Stimulated activated CD8-positive, alpha-beta memory T cell treated with anti-CD3 and anti-CD28 coated beads, Interleukin-7, amount 100 ng/mL, for 48 hours (primary cell): ENCODE measurements around the gene RCN2.
"Not testable (repeated sequence)": the region's sequence is repeated elsewhere in the genome, so short reads cannot be mapped to it uniquely, and the experiment has no call there.

ENCODE experiments used
- DNase-seq, 2 donors: peaks; one replicate each; pipeline ENCODE4 v3.0.0-alpha.2; 2020; ENCODE audit warnings: low read depth in 1 of 2; ENCODE audit errors: extremely low read depth in 1 of 2

Gene RCN2

DNA sequence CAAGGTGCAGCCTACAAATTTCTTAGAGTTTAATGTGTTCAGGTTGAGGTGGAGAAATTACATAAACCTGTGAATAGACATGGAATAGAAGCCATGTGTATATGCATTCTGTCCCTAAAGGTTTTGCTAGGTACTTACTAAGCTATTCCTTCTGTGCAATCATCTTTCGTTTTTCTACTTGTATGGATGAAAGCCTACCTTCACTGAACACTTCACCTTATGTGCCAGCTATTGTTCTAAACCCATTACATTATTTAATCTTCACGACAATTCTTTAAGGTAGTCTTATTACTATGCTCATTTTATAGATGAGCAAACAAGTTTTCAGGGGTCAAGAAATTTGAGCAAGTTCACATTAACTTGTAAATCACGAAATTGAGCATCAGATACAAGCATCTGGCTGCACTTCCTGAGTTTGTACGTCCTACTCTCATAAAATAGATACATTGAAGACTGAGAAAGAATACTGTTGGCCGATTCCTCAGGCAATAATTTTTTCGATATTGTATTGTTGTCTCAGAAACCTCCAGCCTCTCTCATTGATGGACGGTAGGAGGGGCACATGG lies 635 bp upstream of the RCN2 start:
- DNase-seq, result no peak

DNA sequence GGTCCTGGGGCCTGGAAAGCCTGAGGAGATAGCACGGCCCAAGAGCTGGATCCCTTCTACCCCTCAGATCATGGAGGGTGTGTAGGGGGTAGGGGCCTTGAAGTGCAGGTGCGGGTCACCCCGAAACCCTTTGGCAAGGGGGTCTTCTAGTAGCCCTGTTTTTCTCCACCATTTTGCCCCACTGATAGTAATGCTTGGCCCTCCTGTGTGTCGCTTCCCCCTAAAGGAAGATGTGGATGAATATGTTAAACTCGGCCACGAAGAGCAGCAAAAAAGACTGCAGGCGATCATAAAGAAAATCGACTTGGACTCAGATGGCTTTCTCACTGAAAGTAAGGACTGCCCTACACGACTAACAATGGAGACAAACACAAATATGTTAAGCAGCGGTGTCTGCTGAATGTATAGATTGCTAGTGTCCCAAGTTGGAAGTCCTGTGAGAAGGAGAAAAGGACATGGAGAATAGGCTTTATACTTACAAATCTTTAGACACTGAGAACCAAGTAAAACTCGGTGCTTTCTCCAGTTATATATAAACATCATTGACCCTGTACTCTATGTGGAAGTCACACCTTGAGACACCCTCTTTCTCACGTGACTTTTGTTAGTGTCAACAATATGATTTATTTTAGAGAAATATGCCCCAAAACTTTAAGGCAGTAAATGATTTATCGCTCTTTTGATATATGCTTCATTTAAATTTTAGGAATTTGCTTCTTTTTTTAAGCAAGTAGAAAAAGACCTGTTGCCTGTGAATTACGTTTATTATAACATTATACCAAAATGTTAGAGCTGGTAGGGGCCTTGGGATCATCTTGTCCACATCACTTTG lies 802 bp downstream of the RCN2 start:
- no peak for DNase-seq

DNA sequence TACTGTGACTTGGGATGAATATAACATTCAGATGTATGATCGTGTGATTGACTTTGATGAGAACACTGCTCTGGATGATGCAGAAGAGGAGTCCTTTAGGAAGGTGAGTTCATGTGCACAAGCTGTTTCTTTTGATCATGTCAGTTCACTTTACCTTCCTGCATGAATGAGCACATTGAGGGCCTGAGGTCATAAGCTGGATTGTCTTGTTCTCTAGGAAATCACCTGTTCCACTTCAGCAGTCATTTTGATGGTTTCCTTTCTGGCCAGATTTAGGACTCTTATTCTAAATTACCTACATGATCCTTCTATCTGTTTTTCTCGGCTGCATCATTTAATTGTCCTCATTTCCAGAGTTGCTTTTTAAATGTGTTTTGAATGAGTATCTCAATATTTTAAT lies 4.1 kb downstream of the RCN2 start:
- no peak for DNase-seq

DNA sequence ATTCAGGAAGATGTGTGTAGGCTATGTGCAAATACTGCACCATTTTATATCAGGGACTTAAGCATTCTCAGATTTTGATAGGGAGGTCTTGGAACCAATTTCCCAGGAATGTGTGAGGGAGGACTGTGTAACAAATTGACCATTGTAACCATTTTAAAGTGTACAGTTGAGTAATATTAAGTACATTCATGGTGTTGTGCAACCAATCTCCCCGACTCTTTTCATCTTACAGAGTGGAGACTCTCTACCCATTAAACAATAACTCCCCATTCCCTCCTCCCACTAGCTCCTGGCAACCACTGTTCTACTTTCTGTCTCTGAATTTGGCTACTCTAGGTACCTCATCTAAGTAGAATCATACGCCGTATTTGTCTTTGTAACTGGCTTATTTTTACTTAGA lies 5.1 kb downstream of the RCN2 start:
- no peak for DNase-seq

GRCh38 chr15:76938752-76939151 lies 7.2 kb downstream of the RCN2 start:
- no peak for DNase-seq

DNA sequence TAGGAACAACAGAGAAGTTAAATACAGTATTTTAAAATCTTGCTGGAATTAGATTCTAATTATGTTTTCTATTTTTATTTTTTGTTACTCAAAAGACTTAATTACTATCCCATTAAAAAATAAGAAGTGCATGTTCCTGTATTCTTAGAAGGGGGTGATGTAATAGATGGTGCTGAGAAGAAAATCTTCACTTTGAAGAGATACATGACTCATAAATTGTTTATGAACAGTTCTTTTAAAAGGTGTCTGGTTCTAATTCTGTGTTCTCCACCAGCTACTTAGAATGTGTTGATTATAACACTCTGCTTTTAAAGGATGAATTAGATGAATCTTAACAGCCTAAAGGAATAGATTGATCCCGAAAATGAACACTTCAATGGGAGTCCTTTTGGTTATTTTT lies 8.2 kb downstream of the RCN2 start:
- DNase-seq, result no peak

GRCh38 chr15:76941636-76942035 lies 10.1 kb downstream of the RCN2 start:
- DNase-seq, result no peak

DNA sequence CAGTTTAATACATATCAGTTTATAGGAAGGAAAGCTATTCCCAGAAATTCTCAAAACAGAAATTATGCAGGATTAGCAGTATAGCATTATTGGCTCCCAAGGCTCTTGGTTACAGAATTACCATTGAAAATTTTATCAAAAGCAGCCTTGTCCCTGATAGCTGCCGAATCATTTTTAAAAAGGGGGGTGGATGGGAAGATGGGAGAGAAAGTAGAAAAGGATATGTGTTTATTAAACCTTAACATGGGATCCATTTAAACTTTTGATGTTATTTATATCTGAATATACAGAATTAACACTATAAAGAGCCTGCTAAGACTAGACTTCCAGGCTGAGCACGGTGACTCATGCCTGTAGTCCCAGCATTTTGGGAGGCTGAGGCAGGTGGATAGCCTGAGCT lies 10.8 kb downstream of the RCN2 start:
- DNase-seq, result no peak

DNA sequence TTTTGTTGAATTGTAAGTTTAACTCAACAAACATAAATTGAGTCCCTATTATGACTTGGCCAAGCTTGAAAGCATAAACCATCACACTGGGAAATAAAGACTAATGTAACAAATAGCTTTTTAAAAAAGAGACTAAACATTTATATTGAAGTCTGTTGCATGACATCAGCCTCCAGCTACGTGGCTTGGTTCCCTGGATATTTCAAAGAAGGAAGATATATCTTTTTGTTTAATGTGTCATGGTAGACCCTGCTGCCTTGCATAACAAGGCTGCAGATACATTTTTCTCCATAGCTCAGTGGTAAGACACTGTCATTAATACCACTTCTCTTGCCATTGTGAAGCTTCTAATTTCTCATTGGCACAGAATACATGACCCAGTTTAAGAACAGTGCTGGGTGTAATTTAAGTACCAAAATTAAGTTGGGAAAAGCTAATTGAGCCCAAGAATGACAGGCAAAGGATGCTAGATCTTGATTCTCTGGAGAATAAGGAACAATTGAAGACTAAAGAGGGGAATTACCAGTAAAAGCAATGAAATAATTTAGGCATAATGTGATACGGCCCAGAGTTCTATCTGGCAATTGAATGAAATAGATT lies 14.0 kb downstream of the RCN2 start:
- DNase-seq, result no peak

GRCh38 chr15:76947454-76947853 lies 15.9 kb downstream of the RCN2 start:
- DNase-seq, result no peak

DNA sequence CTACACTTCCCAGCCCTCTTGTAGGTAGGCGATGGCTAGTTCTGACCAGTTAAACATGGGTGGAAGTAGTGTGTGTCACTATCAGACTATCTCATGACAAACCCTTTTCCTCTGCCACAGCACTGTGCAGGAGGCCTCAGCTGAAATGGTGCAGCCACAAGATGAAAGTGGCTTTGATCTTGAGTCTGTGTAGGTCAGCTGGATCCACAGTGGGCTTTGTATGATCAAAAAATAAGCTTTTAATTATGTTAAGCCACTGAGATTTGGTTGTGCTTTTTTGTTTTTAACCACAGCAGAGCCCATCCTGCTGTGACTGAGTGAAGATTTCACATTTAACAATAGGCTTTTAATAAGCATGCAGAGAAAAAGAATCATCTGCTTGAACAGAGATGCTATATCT lies 19.7 kb downstream of the RCN2 start:
- no peak for DNase-seq

DNA sequence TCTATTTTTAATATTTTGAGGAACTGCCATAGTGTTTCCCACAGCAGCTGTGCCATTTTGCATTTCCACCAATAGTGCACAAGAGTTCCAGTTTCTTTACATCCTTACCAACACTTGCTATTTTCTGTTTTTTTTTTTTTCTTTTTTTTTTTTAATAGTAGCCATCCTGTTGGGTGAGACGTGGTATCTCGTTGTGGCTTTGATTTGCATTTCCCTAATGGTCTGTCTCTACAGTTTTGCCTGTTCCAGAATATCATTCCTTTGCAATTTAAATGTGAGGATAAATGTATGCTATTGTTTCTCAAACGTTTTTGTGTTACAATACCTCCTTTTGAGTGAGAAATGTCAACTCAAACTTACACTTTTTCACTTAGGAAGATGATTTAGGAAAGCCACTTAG lies 22.4 kb downstream of the RCN2 start:
- no peak for DNase-seq

- no peak for DNase-seq
Measured at GRCh38 chr15:76954744-76955143, 23.2 kb downstream of the RCN2 start.

DNA sequence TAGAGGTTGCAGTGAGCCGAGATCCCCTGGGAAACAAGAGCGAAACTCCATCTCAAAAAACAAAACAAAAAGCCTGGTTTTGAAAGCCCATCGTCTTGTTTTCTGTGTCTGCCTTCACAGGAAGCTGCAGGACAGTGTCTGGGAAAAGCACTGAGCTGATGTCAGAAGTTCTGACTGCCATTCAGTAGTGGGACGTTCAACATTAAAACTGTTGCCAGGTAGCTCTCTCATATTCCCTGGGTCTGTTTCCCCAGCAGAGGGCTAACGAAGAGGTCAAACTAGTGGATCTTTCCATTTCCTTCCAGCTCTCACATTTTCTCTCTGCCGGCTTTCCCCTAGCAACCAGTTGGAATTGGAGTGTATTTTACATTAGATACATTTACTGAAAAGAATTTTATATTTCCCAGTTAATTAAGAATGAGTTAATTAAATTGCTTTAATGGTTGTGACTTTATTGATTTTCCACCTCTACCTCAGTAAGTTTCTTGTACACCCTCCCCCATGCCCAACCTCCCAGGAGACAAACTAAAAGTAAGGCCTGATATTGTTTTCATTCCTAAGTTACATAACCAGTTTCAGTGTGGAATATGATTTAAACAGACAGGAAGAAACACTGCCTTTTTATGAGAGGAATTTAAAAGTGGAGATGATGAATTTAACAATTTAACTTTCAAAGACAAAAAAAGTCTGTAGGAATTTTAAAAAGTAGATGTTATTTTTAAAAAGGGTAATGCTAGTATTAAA lies 29.9 kb downstream of the RCN2 start:
- DNase-seq, result no peak

GRCh38 chr15:76962337-76963013 lies 30.9 kb downstream of the RCN2 start:
- DNase-seq, result no peak

GRCh38 chr15:76963596-76963995 lies 32.0 kb downstream of the RCN2 start:
- no peak for DNase-seq

- DNase-seq, result no peak
Measured at GRCh38 chr15:76964157-76964556, 32.6 kb downstream of the RCN2 start.

- DNase-seq, result not testable (repeated sequence)
Measured at GRCh38 chr15:76966051-76966450, 34.5 kb downstream of the RCN2 start.

DNA sequence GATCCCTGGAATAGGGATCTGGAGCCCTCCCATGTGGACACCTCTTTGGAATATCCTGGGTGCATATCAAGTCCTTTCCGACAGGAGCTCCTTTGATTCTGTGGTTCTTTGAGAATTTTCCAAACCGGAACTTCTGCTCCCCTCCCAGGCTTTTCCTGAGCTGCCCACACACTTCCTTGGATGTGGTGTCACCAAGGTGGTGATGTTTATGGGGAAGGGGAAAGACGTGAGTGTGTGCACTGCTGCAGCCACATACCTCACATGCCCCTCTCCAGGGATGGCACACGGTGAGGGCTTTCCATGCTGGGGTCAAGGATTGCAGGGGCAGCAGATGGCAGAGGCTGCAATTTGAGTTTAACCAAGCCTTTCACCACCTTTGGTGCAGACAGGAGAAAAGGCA lies 35.5 kb downstream of the RCN2 start:
- no peak for DNase-seq

GRCh38 chr15:76968306-76968705 lies 36.8 kb downstream of the RCN2 start:
- DNase-seq, result no peak
